ENCODE results near the gene GH1.
"Not testable (repeated sequence)": the region's sequence is repeated elsewhere in the genome, so short reads cannot be mapped to it uniquely, and the experiment has no call there.

Gene GH1

DNA sequence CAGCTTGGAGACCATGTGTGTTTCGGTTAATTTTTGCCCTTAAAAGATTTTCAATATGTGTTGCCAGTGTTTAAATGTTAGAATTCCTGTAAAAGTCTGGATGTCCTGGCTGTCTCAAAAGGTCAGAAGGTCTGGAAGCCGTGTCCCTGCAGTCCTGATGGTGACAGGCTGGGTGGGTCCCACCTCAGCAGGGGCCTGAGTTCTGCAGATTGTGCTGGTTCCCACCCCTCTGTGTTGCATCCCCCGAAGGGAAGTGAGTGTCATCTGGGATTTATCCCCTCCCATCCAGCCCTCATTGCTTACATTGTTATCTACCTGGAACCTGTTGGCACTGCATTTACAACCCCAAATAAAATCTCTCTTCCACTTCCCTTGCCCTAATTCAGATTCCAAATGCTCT is 24.6 kb downstream of the GH1 start:
- not testable (repeated sequence) for DNase-seq

DNA sequence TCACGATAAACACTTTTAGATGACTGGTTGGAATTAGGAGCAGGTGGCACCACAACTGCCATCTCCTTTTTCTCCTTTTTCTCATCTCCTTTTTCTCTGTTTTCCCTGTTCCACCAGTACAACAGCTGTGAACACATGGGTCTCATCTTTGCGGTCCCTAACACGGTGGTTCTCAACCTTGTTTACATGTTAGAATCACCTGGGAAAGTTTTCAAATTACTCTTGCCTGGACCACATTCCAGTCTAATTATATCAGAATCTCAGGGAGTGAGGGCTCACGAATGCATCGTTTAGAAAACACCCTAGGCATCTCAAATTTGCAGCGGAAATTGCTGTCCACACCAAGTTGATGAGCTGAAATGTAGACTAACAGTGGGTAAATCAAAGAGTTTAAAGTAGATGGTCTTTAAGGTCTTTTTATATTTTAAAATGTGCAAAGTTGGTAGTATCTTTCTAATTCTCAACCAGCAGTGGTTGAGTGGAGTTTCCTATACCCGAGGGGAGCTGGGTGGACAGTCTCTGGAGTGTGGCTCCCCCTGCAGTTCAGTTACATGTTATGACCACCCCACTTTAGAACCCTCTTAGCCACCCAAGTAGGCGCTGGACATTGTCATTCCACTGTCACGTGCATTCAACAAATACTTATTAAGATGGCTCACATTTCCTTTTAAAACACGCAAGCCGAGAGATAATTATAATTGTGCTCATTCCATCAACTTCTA is 26.2 kb downstream of the GH1 start:
- DNase-seq = not testable (repeated sequence)

DNA sequence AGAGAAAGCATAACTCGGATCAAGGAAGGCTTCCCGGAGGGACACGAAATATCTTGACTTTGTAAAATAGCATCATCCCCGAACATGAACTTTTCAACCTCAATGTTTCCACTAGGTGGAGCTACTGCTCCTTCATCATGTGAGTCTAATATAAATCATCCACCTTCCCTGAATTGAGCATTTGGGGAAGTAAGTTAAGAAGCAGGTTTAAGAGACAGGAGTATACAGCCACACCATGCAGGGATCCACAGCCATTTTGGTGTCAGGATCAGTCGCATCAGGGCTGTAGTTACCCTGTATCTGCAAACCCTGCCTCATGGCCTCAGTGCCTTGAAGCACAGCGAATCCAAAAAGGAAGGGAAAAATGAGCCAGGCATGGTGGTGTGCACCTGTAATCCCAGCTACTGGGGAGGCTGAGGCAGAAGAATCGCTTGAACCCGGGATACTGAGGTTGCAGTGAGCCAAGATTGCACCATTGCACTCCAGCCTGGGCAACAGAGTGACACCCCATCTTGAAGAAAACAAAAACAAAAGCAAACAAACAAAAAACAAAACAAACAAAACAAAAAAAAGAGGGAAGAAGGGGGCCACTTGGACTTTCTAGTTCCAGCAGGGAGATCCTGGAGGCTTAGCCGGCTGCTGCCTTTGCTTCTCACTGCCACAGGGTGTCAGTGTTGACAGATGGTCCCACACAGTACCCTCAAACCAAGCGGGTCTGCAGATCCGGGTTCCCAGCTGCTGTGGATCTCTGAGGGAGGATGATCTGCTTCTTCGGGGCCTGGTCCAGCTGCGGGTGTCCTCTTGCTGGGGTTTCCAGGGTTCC is 29.4 kb downstream of the GH1 start:
- DNase-seq = peak; percentile 42 to 54 (median 49)

DNA sequence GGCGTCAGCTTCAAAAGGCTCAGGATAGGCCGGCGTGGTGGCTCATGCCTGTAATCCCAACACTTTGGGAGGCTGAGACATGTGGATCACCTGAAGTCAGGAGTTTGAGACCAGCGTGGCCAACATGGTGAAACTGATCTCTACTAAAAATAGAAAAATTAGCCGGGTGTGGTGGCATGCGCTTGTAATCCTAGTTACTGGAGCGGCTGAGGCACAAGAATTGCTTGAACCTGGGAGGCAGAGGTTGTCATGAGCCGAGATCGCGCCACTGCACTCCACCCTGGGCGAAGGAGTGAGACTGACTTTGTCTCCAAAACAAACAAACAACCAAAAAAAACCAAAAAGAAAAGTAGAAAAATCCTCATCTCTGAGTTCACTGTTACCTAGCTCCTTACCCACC is 33.5 kb downstream of the GH1 start:
- not testable (repeated sequence) for DNase-seq

DNA sequence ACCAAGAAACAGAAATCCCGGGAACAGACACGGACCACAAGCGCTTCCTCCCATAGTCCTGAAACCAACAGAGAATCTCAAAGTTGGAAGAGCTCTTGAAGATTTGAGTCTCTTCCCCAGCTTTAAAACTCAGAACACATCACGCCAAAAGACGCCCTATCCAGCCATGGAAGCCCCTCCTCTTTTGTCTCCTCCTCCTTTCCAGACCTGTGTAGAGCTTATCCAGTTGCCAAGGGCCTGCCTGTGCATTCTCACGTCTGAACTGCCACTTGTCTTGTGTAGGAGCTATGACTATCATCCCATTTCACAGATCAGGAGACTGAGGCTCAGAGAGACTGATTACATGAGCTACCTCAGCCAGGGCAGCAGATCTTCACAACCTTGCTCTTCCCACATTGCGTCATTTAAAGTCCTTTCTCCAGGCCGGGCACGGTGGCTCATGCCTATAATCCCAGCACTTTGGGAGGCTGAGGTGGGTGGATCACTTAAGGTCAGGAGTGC is 36.0 kb downstream of the GH1 start:
- DNase-seq = not testable (repeated sequence)

DNA sequence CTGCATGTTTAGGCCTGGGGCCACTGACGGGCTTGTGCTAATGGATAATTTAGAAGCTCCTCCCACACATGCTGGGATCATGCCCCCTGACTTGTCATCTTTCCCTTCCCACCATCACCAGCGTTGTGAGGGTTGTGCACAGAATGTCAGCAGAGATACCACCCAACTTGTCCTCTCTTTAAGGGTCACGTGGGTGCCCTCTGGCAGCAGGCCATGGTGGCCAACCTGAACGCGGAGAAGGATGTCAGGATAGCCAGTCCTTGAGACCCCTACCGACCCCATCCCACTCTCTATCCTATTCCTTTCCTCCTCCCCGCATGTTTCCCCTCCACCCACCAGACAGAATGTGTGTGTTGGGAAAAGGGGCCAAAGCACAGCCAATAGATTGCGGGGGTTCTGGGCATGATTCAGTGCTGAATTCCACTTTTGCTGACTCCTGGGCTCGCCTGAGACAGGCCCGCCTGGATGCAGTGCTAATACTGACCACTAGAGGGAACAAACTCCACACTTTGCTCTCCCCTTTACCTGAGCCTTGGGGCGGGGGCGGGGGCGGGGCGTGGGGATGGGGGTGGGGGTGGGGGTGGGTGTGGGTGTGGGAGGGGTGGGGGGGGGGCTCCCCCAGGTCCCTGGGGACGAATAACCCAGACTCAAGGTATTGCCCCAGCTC is 36.6 kb downstream of the GH1 start, which contains the start of gene GH2:
GH2 (minus strand) TSS at position 10 of the 667 bp plus-strand sequence. CDS start 143 bp downstream, outside the sequence.
- DNase-seq = peak; percentile 62 to 71 (median 69)

DNA sequence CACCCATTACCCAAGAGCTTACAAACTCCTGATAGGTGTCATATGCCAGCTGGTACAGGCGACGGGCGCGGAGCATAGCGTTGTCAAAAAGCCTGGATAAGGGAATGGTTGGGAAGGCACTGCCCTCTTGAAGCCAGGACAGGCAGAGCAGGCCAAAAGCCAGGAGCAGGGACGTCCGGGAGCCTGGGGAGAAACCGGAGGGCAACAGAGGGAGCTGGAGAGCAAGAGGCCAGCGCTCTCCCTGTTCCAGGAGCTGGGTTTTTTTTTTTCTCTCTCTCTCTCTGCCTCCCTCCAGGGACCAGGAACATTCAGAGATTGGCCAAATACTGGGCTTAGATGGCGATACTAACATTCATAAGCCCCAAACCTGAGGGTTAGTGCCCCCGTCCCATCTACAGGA is 37.3 kb downstream of the GH1 start:
- not testable (repeated sequence) for DNase-seq

DNA sequence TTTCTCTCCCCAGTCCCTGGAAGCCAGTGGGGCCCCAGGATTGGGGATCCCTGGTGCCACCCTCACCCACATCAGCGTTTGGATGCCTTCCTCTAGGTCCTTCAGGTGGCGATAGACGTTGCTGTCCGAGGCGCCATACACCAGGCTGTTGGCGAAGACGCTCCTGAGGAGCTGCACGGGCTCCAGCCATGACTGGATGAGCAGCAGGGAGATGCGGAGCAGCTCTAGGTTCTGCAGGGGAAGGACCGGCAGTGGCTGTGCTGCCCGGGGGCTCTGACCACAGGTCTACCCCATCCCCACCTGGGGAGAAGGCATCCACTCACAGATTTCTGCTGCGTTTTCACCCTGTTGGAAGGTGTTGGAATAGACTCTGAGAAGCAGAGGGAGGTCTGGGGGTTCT is 37.9 kb downstream of the GH1 start:
- no peak for DNase-seq

GRCh38 chr17:63878413-63878812 is 40.2 kb downstream of the GH1 start:
- DNase-seq = not testable (repeated sequence)

DNA sequence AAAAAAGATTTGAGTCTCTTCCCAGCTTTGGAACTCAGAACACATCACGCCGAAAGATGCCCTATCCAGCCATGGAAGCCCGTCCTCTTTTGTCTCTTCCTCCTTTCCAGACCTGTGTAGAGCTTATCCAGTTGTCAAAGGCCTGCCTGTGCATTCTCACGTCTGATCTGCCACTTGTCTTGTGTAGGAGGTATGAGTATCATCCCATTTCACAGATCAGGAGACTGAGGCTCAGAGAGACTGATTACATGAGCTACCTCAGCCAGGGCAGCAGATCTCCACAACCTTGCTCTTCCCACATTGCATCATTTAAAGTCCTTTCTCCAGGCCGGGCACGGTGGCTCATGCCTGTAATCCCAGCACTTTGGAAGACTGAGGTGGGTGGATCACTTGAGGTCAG is 43.9 kb downstream of the GH1 start:
- DNase-seq = not testable (repeated sequence)

GRCh38 chr17:63874061-63874626 is 44.5 kb downstream of the GH1 start:
- DNase-seq = not testable (repeated sequence)

DNA sequence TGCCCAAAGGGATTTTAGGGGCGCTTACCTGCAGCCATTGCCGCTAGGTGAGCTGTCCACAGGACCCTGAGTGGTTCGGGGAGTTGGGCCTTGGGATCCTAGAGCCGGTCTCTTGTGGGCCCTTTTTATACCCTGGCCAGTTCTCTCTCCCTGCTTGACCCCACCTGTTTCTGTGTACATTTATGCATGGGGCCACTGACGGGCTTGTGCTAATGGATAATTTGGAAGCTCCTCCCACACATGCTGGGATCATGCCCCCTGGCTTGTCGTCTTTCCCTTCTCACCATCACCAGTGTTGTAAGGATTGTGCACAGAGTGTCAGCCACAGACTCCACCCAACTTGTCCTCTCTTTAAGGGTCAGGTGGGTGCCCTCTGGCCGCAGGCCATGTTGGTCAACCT is 45.1 kb downstream of the GH1 start, which contains the start of gene CSH2:
CSH2 (minus strand) TSS at position 101 of the 400 bp plus-strand sequence; CDS start at position 38, 63 bp downstream.
- not testable (repeated sequence) for DNase-seq

- not testable (repeated sequence) for DNase-seq
These were observed 46.8 kb downstream of the GH1 start for GRCh38 chr17:63871646-63872365.

DNA sequence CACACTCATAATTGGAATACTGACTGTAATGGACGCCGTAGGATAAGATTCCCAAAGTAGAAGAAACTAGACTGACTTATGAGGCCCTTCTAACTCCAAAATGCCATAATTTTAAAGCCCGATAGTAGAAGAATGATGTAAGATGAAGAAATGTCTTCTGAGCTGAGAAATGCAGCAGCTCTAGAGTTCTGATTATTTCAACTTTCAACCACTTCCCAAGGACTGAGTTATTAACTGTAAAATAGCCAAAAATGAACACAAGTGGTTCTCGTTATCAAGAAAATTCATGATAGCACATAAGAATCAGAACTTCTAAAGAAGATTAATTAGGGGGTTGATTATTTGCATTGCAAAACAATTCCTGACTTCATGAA is 48.4 kb downstream of the GH1 start:
- not testable (repeated sequence) for DNase-seq

GRCh38 chr17:63869491-63870291 is 48.9 kb downstream of the GH1 start:
- DNase-seq = not testable (repeated sequence)
